ENCODE measurements around the gene EPHB3.

Gene EPHB3

DNA sequence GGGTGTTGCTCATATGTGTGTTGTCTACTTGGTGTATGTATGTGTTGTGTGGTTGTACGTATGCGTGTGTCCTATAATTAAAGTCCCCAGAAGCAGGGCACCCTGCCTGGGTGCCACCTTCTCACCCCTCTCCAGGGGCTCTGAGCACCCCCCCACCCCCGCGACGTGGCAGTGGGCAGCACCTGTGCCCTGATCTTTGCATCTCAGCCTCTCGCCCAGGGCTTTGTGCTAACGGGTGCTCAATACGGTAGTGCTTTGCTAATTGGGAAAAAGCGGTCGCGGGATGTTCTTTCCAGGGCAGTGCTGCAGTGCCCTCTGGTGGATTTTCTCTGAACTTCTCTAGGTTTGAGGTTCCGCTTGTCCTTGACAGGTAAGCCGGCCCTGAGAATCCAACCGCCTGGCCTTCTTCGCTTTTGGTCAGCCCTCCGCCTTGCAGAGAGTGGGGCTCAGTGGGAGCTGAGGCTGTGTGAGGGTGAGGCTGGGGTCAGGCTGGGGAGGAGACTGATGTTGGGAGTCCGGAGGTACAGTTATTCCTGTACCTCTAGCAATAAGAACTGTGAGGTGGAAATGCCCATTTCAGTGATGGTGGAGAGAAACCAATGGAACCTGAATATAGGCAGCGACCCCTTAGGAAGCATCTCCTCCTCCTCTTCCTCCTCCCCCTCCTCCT is 17.6 kb upstream of the EPHB3 start:
- peak; percentile 89 for DNase-seq (ENCODE audit: low spot score)

DNA sequence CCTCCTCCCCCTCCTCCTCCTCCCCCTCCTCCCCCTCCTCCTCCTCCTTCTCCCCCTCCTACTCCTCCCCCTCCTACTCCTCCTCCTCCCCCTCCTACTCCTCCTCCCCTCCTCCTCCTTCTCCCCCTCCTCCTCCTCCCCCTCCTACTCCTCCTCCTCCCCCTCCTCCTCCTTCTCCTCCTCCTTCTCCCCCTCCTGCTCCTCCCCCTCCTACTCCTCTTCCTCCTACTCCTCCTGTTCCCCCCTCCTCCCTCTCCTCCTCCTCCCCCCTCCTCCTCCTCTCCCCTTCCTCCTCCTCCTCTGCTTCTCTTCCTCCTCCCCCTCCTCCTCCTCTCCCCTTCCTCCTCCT is 17.1 kb upstream of the EPHB3 start:
- no peak for DNase-seq (ENCODE audit: low spot score)

DNA sequence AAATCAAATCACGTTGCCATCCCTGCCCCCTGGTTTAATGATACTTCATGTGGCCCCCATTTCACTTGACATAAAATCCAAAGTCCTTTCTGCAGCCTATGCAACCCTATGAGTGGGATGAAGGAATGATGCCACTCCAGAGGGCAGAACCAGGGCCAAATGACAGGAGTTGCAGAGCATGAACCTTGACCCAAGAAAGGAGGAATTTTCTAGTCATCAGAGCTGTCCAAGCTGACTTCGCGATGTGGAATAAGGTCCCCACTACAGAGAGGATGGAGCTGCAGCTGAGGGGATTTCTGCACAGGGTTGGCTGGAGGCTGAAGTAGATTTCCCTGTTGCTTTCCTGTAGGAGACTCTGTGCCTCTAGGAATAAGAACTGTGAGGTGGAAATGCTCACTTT is 15.8 kb upstream of the EPHB3 start:
- DNase-seq (ENCODE audit: low spot score), result peak; percentile 17

DNA sequence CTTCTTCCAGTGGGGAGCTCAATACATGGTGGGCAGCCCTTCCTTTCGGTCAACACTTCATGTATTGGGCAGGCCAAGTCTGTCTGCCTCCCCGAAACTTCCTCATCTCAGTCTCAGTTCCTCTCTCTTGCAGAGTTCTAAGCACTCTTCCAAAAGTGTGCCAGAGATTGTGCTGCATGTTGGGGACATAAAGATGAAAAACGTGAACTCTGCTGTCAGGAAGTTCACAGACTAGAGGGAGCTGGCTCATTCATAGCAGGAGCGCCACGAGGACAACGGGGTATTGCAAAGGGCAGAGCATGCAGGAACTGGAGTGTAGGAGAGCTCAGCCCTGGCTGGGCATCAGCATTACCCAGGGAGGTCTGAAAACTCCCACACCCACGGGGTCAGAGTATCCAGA is 15.3 kb upstream of the EPHB3 start:
- peak; percentile 39 for DNase-seq (ENCODE audit: low spot score)

DNA sequence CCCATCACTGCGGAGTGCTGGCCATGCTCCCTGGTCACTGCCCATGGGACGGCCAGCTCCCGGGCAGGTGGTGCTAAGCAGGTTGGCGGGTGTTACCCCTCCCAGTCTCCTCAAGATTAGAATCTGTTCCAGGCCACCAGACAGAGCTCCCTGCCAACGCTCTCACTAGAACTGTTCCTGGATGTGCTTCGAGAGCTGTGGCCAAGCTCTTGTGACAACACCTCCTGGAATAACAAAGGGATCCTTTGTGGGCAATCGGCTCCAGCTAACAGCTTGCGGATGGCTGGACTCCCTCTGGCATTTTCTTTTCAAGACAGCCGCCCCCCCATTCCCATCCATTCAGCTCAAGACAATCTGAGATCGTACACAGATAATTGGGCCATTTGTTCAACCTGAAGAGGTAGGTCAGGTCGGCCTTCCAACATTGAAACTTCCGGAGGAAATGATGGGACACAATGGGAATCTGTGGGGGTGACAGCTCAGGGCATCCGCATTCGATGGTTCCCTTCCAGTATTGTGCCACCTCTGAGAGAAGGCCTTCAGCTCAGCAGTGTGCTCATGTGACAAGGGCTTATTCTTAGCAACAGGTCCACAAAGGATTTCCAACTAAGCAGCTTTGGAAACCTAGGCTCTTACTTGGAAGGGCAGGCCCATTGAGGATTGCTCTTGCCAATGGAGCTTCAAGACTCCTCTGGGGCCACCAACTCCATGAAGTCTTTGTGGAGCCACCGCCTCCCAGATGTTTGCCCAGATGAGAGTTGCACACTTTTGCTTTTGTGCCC is 11.6 kb upstream of the EPHB3 start:
- no peak for DNase-seq (ENCODE audit: low spot score)

DNA sequence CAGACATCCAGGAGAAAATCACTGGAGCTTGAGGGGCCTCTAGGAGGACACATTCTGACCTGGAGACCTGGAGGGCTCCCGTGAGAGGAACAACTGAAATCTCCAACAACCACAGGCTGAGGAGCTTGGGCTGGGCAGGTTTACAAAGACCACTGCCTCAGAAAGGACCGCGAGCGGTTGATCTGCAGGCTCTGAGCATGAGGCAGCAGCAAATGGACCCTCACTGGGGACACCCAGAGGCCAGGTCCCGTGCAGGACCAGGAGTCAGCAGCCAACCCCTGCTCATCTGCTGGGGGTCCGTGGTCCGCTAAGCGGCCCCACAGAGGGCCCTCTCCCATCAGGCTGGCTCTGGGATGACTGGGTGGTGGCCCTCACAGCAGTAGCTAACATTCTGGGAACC is 10.5 kb upstream of the EPHB3 start:
- DNase-seq (ENCODE audit: low spot score), result no peak

DNA sequence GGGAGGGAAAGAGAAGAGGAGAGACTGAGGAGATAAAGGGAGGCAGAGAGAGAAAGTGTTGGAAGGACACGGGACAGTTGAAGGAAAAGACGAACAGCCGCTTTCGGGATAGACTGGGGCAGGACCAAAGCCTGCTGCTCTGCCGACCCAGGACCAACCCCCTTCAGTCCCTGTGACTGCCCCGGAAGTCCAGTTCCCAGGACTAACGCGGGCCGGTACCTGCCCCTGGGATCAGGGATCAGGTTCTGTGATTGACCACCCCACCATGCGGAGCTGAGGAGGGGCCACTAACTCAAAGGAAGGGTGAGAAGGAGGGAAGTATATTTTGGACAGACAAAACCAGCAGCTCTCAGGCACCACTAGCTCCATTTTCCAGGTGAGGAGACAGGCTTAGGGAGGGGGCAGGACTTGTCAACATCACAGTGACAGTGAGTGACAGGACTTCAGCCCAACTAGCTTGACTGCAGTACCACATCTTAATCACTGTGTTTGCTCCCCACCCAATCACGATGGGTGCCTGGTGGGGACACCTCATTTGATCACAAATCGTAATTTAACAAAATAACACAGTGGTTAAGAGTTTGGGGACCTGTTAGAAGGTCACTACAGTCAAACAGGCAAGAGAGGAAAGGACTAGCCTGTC is 9.8 kb upstream of the EPHB3 start:
- DNase-seq (ENCODE audit: low spot score), result no peak

DNA sequence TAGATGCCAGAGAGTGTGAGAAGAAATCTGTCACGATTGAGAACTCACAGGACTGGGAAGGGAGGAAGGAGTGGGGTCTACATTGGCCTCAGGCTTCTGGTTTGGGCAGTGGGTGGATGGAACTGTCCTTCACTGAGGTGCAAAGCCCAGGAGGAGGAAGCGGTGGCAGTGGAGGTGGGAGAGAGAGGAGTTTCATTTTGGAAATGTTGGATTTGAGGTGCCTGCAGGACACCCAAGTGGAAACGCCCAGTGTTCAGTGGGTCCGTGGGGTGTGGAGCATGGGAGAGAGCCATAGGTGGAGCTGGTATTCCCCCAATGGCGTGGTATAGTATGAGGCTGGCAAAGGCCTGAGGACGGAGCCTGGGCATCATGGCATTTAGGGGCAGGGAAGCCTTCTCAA is 9.3 kb upstream of the EPHB3 start:
- DNase-seq (ENCODE audit: low spot score), result no peak

DNA sequence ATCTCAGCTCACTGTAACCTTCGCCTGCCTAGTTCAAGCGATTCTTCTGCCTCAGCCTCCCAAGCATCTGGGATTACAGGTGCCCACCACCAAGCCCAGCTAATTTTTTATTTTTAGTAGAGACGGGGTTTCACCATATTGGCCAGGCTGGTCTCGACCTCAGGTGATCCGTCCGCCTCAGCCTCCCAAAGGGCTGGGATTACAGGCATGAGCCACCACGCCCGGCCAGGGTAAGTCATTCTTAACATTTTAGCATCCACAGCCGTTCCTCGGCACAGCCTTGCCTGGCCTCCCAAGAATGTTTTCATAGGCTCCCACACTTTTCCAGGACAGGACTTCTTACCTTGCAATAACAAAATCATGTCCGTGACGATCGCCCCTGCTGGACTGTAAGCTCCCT is 8.7 kb upstream of the EPHB3 start:
- DNase-seq (ENCODE audit: low spot score), result no peak

DNA sequence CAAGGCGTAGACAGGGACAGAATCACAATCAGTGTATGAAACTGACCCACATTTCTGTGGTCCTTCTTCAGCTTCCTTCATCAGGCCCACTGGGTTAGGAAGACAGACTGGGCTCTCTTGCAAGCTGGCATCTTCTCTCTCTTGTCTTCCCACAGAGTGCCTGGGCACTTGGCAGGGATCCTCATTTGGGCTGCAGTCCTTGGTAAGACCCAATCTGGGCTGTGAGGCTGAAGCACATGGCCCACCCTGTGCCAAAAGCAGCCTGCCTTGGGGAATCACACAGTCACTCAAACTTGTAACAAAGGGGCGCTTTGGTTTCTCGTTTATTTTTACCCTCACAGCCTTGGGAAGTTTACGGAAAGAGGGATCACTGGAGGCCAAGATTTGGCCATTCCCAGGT is 8.2 kb upstream of the EPHB3 start:
- DNase-seq (ENCODE audit: low spot score), result no peak

DNA sequence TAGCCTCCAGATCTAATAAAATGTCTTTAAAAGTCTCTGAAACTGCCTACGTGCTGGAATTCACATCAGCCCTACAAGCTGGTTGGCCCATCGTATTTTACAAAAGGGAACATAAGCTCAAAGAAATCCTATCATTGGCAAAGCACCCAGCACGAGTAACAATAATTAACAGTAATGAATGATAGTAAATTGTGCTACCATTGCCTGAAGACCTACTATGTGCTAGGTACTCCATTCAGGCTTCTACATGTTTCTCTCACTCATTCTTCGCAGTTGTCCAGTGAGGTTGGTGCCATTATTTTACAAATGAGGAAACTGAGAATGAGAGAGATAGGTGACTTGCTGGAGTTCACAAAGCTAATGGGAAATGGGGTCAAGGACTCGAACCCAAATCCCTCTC is 7.1 kb upstream of the EPHB3 start:
- no peak for DNase-seq (ENCODE audit: low spot score)

DNA sequence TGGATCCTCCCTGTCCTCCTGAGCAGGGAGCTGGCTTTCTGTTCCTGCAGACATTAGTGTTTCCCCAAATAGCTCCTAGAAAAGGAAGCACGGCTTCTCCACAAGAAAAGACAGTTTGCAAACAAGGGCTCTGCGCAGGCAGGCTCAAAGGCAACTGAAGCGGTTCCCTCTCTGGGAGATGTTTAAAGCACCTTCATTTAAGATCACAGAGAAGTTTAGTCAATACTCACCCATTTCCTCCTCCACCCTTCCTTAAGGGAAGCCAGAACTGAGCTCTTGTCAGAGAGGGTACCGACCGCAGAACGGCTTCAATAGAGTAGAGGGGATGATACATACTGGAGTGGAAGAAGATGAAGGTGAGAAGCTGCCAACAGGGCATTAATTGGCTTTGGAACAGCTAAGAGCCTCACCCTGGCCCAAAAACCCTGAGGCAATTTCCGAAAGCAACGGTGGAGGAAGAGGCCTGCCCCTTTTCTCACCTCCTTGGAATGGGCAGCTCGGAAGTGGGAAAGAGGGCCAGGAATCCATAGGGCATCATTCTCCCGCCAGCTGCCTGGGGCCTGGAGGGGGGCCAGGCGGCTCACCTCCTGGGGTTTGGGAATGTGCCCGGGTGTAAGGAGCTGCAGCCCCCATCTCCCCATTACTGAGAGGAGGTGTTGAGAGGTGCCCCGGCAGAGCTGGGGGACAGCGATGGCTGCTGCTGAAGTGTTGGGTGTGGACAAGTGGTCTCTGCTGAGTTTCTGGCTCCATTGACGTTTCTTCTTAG is 4.8 kb upstream of the EPHB3 start:
- DNase-seq (ENCODE audit: low spot score), result no peak

DNA sequence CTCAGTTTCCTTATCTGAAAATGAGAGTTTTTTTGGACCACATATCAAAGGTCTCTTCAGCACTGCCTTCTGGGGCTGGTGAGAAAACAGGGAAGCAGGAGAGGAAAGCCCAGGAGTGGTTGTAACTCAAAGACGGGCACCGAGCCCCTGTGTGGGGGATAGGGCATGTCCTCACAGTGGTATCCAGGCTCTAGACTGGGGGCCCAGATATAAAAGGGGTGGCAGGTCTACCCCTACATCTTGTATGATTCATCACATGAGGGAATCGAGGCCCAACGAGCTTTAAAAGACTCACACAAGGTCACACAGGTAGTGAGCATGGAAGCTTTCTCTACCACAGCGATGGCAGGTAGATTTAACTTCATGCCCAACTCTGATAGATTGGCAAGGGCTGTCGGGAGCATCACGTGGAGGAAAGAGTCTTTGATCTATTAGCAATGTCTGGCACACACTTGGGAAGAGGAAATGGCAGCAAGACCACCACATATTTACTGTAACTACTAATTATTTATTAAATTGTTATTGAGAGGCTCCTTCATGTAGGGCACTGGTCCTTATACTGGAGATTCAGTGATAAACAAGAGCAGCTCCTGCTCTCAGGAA is 4.1 kb upstream of the EPHB3 start:
- no peak for DNase-seq (ENCODE audit: low spot score)

DNA sequence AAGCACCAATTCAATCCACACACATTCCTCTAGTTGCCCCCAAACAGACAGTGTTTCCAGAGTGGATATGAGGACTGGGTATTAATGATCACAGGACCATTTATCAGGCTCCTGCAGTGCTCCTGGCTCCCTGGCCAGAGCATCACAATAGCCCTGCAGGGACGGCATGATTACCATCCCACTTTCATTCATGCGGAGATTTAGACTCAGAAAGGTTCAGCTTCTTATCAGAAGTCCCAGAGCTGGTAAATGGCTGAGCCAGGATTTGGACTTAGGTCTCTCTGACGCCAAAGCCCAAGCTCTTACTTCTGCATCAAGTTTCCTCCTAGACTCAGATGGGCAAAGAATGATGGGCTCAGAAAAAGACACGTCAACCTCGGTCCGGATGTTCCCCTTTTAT is 2.9 kb upstream of the EPHB3 start:
- no peak for DNase-seq (ENCODE audit: low spot score)

DNA sequence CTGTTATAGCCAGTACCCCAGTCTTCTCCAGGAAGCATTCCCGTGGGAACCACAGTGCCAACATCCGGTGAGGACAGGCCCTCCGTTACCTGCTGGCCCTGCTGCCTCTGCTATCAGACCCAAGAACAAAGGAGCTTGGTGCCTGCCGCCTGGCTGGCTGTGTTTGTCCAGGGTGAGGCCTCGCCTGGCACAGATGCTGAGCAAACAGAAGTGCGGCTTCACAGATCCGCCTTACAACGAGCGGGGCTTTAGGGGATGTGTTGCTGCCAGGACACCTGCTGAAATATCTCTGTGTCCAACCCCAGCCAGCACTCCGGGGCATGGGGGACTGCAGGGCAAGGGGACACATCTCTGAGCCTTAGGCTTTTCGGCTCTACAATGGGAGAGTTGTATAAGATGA is 2.2 kb upstream of the EPHB3 start:
- no peak for DNase-seq (ENCODE audit: low spot score)

DNA sequence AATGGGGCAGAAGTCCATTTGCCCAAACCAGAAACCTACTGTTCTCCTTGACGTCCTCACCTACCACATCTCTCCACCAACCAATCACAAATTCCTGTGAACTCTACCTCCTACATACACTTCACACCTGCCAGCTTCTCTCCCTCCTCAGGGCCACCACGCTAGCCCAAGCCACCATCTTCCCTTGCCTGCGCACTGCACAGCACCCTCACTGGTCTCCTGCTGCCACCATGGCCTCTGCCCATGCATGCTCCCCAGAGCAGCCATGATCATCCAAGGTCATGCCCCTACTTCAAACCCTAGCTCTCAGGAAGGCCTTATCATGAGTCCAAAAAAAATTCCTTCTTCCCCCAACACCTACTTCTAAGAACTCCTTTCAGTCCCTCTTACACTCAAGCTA is 1.1 kb upstream of the EPHB3 start:
- no peak for DNase-seq (ENCODE audit: low spot score)

DNA sequence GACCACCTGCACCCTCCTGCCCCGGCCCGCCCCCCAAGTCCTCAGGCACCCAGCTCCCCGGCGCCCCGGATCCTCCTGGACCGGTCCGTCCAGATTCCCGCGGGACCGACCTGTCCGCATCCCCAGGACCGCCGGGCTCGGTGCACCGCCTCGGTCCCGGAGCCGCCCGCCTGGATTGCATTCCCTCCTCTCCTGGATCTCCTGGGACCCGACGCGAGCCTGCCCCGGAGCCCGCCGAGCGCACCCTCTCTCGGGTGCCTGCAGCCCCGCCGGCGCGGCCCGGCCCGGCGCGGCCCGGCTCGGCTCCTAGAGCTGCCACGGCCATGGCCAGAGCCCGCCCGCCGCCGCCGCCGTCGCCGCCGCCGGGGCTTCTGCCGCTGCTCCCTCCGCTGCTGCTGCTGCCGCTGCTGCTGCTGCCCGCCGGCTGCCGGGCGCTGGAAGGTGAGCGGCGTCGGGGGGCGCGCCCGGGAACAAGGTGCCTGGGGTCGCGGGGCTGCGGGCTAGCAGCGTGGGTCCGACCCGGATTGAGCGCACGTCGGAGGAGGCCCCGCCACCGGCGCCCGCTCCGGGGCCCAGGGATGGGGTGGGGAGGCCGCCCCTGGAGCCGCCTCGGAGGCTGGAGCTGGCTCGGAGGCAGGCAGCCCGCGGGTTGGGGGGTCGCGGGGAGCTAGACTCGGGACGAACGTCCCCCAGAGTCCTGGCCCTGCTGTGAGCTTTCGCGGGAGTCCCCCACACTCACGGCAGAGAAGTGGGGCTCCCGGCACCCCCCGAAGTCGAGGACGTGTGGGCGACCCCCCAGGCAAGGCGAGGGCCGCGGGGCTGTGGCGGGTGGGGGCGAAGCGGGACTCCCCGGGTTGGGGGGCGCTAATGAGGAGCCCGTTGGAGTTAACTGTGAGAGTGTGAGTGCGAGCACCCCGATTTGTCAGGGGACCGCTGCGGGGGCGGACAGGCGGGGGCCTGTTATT is 610 bp downstream of the EPHB3 start:
- peak; percentile 68 for DNase-seq (ENCODE audit: low spot score)

DNA sequence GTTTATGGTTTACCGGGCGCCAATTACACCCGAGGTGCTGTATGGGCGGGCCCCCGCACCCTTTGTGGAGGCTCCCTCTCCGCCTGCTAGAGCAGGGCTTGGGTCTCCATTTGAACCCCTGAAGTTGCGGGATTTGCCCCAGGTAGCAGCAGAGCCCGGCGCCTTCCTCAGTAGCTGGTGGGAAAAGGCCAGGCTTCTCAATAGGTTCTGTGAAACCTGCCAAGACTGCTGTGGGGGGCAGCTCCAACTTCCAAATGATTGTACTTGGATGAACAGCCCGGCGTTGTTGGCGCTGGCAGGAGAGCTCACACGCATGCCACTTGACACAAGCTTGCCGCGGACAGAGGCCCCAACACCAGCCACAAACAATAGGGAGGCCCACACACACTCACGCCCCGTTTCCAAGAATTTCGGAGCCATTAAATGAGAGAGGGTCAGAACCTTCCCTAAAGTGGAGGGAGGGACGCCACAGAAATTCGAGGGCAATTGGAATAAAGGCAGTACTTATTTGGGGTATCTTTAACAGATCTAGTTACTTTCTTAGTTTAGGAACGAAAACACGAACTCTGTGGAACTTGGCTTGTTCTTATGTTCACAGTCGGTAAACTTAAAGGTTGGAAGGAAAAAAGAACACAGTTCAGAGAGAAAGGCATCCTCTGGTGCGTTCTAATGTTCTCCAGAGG is 1.4 kb downstream of the EPHB3 start:
- no peak for DNase-seq (ENCODE audit: low spot score)

DNA sequence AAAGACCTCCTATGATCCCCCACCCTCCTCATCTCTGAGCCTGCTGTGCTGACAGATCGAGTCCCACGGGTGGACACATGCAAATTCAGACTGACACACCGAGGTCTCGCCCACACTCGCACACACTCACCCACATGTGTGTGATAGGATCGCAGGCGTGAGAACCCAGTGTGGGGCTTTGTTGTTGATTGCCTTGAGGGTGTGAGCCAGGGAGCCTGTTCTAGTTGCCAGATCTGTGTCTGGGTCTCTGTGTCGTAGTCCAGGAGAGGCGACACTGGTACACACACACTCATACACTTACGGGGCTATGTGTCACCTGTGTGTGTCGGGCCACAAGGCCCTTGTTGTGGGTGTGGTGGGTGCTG is 2.0 kb downstream of the EPHB3 start:
- no peak for DNase-seq (ENCODE audit: low spot score)

DNA sequence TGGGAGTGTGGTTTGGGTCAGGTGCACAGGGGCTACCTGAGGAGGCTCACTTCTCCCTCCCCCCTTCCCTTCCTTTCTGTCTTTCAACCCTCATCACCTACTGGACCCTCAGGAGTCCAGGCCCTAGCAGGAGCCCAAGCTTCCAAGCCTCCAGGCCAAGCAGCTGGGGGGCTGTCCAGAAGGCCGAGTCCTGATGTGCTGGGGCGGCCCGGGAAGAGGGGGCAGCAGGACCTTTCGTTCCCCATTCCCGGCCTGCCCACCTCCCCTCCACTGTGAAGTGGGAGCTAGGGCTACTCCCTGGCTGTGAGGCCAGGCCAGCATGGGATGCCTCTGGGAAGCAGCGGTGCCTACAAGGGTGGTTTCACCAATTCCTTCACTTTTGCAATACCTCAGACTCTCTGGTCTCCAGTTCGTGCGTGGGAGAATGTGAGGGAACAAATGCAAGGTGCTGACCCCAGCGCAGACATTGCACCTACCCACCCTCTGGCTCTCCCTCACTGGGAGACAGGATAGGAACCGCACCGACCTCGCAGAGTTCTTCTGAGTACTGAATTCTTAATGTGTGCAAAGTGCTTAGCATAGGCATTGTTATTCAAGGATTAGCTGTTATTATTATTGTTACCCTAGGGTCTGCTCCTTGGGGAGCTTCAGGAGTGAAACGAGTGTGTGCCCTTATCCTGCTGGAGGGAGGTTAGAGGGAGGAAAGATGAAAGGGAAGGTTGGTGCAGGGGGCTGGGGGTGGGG is 2.5 kb downstream of the EPHB3 start:
- DNase-seq (ENCODE audit: low spot score), result no peak
